ENCODE results near the gene AKNA.
A peak's percentile ranks its signal among the peaks of the same experiment; 100 is the strongest.

Gene AKNA

GRCh38 chr9:114397219-114397847, 9.6 kb upstream of the AKNA start:
- no peak for DNase-seq (ENCODE audit: extremely low read depth in 1 of 2, low read depth in 1 of 2)

DNA sequence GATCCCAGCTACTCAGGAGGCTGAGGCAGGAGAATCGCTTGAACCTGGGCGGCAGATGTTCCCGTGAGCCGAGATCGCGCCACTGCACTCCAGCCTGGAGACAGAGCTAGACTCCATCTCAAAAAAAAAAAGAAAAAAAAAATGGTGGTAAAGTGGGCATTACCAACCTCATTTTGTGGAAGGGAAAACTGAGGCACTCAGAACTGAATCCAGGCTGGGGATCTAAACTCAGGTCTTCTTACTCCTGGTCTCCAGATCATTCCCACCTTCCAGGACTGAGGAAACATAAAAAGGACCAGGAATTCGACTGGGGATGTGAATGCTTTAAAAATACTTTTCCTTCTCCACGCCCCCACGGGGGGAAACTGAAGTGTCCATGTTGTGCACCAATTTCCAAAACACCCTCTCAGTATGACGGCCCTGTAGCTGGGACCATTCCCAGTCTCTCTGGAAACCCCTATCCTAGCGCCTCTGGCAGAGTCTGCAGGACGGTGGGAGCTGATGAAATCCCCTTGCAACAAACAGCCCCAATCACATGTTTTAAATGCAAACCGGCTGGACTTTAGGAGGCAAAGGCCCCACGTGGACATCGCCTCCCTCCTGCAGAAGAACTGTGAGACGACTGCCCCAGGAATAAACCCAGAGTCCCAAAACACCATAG, 8.9 kb upstream of the AKNA start:
- DNase-seq (ENCODE audit: extremely low read depth in 1 of 2, low read depth in 1 of 2), result no peak

GRCh38 chr9:114395768-114396167, 8.0 kb upstream of the AKNA start:
- no peak for DNase-seq (ENCODE audit: extremely low read depth in 1 of 2, low read depth in 1 of 2)

- DNase-seq (ENCODE audit: extremely low read depth in 1 of 2, low read depth in 1 of 2), result no peak
Observed at GRCh38 chr9:114395334-114395617, 7.5 kb upstream of the AKNA start.

DNA sequence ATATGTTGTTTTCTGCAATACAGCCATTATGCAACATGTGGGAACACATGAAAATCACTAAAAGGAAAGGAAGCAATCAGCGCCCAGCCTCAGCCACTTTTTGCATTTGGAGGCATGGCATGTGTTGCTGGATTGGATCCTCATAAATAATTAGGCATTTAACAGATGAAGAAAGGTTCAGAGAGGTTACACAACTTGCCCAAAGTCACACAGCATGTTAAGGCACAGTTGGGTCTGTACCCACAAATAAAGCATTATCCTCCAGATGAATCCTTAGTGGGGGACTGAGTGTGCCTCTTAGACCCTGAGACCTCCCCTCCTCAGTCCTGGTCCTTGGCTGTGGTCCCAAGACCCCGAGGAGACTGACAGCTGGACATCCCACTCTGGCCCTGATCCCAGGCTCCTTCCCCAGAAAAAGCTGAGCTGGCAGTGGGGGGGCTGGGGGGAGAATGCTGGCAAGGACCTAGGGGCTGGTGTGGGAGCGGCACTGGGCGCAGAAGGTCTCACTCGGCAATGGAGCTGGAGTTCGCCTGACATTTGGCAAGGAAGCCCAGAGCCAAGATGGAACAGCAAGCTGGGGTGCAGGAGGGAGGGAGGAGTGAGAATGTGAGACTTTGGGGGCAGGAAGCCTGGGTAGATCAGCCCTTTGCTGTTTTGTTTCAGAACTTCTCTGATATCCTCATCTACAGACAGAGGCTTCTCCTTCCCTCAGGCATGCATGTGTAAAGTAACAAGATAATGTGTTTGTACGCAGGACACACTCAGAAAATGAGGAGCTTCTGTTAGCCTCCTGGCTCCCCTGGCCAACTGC, 6.9 kb upstream of the AKNA start:
- DNase-seq (ENCODE audit: extremely low read depth in 1 of 2, low read depth in 1 of 2), result no peak

DNA sequence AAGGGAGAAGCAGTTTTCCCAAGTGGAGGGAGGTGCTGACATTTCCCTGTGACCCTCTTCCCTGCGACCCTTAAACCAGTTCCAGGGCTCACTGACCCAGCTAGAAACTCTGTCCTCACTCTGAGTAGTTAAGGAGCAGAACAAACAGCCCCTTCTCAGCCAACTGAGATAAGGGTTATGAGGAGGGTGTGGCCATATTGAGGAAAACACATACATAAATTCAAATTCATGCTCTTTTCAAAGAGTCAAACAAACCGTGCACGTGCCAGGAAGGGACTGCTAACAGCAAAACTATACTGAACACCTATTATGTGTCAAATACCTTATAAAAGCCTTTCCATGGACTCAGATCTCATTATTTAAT, 4.9 kb upstream of the AKNA start:
- no peak for DNase-seq (ENCODE audit: extremely low read depth in 1 of 2, low read depth in 1 of 2)

GRCh38 chr9:114390952-114391351, 3.2 kb upstream of the AKNA start:
- DNase-seq (ENCODE audit: extremely low read depth in 1 of 2, low read depth in 1 of 2), result no peak

GRCh38 chr9:114389612-114390368, 2.0 kb upstream of the AKNA start:
- DNase-seq (ENCODE audit: extremely low read depth in 1 of 2, low read depth in 1 of 2), result no peak

GRCh38 chr9:114388764-114389375, 1.1 kb upstream of the AKNA start:
- no peak for DNase-seq (ENCODE audit: extremely low read depth in 1 of 2, low read depth in 1 of 2)

- DNase-seq (ENCODE audit: extremely low read depth in 1 of 2, low read depth in 1 of 2), result no peak
Observed at GRCh38 chr9:114388357-114388682, 538 bp upstream of the AKNA start.

- DNase-seq (ENCODE audit: extremely low read depth in 1 of 2, low read depth in 1 of 2), result no peak
Observed at GRCh38 chr9:114386886-114387679, 699 bp downstream of the AKNA start.

DNA sequence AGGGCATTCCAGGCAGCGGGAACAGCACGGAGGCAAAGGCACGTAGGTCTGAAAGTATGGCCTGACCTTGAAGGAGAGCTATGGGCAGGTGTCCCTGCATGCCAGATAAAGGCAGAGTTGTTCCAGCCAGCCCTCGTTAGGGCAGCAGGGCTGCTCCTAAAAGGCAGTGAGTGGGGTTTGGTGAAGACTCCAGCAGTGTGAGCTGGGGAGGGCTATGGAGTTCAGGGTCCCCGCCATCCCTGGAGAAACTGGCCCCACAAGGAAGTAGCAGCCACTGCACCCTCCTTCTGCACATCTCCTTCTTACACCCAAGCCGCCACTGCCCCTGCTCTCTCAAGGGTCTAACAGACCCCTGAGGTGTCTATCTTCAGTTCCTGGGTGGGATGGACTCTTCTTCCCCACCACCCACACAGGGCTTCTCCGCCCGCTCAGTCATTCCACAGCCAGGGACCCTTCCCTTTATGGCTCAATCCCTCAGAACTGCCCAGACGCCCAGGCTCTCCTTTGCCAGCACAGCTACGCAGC, 1.4 kb downstream of the AKNA start:
- DNase-seq (ENCODE audit: extremely low read depth in 1 of 2, low read depth in 1 of 2), result no peak

GRCh38 chr9:114385397-114386181, 2.2 kb downstream of the AKNA start:
- DNase-seq (ENCODE audit: extremely low read depth in 1 of 2, low read depth in 1 of 2), result peak; percentile 76 to 94

DNA sequence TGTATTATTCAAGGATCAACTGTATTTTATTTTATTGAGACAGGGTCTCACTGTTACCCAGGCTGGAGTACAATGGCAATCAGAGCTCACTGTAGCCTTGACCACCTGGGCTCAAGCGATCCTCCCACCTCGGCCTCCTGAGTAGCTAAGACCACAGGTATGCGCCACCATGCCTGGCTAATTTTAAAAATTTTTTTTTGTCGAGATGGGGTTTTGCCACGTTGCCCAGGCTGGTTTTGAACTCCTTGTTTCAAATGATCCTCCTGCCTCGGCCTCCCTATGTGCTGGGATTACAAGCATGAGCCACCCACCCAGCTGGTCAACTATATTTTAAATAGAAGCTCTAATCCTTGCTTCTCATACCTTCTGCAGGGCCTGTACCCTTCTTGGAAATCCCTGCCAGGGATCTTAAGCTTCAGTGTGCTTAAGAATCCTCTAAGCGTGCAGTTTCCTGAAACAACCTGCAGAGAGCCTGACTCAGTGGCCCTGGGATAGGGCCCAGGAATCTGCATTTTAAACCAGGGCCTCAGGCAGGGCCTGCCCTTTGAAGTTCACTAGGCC, 2.9 kb downstream of the AKNA start:
- DNase-seq (ENCODE audit: extremely low read depth in 1 of 2, low read depth in 1 of 2), result no peak

DNA sequence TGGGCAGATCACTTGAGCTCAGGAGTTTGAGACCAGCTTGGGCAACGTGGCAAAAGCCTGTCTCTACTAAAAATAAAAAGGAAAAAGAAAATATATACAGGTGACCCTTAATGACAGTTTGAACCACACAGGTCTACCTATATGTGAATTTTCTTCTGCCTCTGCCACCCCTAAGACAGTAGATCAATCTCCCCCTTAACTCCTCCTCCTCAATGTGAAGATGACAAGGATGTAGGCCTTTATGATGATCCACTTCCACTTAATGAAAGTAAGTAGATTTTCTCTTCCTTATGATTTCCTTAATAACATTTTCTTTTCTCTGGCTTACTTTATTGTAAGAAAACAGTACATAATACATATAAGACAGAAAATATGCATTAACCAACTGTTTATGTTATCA, 3.4 kb downstream of the AKNA start:
- DNase-seq (ENCODE audit: extremely low read depth in 1 of 2, low read depth in 1 of 2), result no peak

DNA sequence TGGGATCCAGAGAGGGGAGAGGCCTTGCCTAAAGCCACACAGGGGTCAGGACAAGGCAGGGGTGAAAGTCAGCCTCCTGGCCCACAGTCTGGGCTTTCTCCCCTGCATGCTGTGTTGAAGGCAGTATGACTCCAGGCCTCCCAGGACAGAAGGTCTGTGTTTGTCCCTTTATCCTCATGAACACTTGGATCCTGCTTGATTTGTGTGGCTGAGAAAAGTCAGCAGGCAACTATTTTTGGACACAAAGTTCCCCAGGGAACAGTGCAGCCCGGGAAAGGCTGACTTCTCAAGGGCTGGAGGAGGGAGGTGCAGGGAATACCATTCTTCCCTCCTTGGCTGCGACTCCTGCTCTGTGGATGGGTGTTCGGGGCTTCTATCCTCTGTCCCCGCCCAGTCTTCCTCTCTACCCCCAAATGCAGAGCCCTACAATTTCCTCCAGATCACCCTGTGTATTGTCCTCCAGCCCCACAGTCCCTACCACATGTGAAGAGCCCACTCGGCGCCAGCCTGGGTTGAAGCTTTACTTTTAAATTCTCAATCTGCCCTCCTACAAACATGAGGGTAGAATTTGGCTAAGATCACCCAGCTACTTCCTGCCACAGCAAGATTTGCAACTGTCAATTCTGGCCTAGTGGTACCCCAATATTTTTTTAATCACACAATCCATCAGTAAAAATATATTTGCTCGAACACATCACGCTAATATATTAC, 4.1 kb downstream of the AKNA start:
- DNase-seq (ENCODE audit: extremely low read depth in 1 of 2, low read depth in 1 of 2), result no peak

DNA sequence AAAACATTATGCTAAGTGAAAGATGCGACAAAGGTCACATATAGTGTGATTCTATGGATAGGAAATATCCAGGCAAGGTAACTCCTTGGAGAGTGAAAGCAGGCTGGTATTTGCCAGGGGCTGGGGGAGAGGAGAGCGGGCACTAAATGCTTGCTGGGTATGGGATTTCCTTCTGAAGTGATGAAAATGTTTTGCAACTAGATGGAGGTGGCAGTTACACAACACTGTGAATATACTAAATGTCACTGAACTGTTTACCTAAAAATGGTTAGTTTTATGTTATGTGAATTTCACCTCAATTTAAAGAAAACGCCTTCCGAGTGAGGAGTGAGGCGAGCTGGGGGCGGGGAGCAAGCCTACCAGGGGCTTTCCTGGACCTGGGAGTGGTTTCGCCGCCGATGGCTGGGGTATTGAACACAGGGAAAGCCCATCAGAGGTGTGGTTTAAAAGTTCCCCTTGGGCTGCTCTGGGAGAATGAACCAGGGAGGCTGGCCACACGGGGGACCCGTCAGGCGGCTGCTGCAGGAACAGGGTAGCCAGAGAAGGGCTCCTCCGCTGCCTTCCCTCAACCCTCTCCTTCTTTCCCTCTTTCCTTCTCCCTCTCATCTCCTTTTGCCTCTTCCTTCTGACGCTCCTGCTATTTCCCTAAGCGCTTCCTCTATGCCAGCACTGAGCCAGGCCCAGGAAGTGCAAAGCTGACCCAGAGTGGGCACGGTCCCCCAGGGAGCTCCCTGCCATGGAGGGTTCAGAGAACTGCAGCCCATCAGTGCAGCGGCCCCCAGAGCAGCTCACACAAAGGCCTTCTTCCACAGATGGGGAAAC, 4.9 kb downstream of the AKNA start:
- peak in 1 of 2 donors; percentile 76 for DNase-seq (ENCODE audit: extremely low read depth in 1 of 2, low read depth in 1 of 2)

- no peak for DNase-seq (ENCODE audit: extremely low read depth in 1 of 2, low read depth in 1 of 2)
Observed at GRCh38 chr9:114378883-114379282, 8.9 kb downstream of the AKNA start.

Data from stimulated activated CD8-positive, alpha-beta memory T cell treated with anti-CD3 and anti-CD28 coated beads, Interleukin-7, amount 100 ng/mL, for 48 hours (primary cell).